Measurements from ENCODE around the gene MTUS2. TPM values are rescaled to one million over a fixed set of nuclear protein-coding genes. Genes with fewer than 3 reads are reported as not detected.
A peak's percentile ranks its signal among the peaks of the same experiment; 100 is the strongest.

The MTUS2 gene
- total and polyA plus RNA-seq, 9 of the 15 experiments (the other 6 are each of a cell fraction or from before 2014, with no cell fraction given), result 0.01 to 0.28 (median 0.06) TPM; not detected in 1

- Histone ChIP-seq H3K79me2 (ENCODE audit: control insufficient read depth, insufficient read depth, low read length) (no peaks in the 10 kb centered on the region), H3K4me1 (replicated peaks in 1 of 2; ENCODE audit: control insufficient read depth in 2 of 2, insufficient read depth in 2 of 2, low read length in 2 of 2) (no peaks in the 10 kb centered on the region), H3K9me1 (ENCODE audit: control insufficient read depth, insufficient read depth, low read length) (no peaks in the 10 kb centered on the region), H2AFZ (ENCODE audit: low read depth, low read length) (no peak overlapping the region), H4K20me1 (replicated peaks; ENCODE audit: control insufficient read depth, insufficient read depth, low read length) (no peaks in the 10 kb centered on the region), H3K27me3 (ENCODE audit: control insufficient read depth in 2 of 2, insufficient read depth in 2 of 2, low read length in 2 of 2) (no peaks in the 10 kb centered on the region), H3K9me3 (replicated peaks; ENCODE audit: control insufficient read depth, insufficient read depth, low read depth, low read length) (peaks cover 2% of the 10 kb centered on the region; the same call in 1 of the 2 replicates), H3K4me2 (ENCODE audit: insufficient read depth, low read length) (no peak overlapping the region), H3K9ac (ENCODE audit: insufficient read depth in 1 of 2, low read depth in 2 of 2, low read length in 2 of 2) (no peak overlapping the region), H3K4me3 (no peak overlapping the region), H3K27ac (ENCODE audit: extremely low read depth, low read depth, low read length) (no peak overlapping the region), H3K36me3 (ENCODE audit: control insufficient read depth, insufficient read depth, low read length) (no peaks in the 10 kb centered on the region)
- 4% methylated on average over 11 of the region's 11 CpGs for WGBS (ENCODE audit: insufficient coverage, low coverage, missing lambda C conversion rate)
- DNase-seq (ENCODE audit: extremely low read depth in 1 of 4, low spot score in 3 of 4) (peak; percentile 19 to 48 (median 20)), ATAC-seq (peak; percentile 82), FAIRE-seq (no peak)
- POLR2A ChIA-PET, result no interaction called here
- CTCF ChIA-PET (ENCODE audit: low intra/inter-chr PET ratio), result no interaction called here
- TF ChIP-seq CTCF (IDR thresholded peaks at IDR 0.05 in 2 of 3, conservative IDR thresholded peaks at IDR 0.05 in 1 of 3; ENCODE audit: insufficient read depth in 2 of 3, low read depth in 1 of 3, low read length in 3 of 3), result peak; percentile 46 to 67 (median 61)
- TF ChIP-seq RAD21 (CRISPR knock-in tag; conservative IDR thresholded peaks at IDR 0.05 in 1 of 2, IDR thresholded peaks at IDR 0.05 in 1 of 2), result peak in 1 of 2 experiments; percentile 65; a peak in 2 of 4 replicates
- peak; percentile 47 for TF ChIP-seq SMC3 (conservative IDR thresholded peaks at IDR 0.05; ENCODE audit: insufficient read depth, low read depth, low read length)
- 0 out of 2 replicates have a peak, but pooled peaks have one; percentile 23 for TF ChIP-seq CBX1 (IDR thresholded peaks at IDR 0.05; ENCODE audit: low read depth)
- peak; percentile 32; the same call in 1 of the 2 replicates for TF ChIP-seq CBX5 (IDR thresholded peaks at IDR 0.05; ENCODE audit: borderline replicate concordance, low read depth)
- no peak for TF ChIP-seq ZNF165 (CRISPR knock-in tag; IDR thresholded peaks at IDR 0.05; ENCODE audit: borderline replicate concordance)
- no peak for TF ChIP-seq NRF1 (conservative IDR thresholded peaks at IDR 0.05 in 1 of 2, IDR thresholded peaks at IDR 0.05 in 1 of 2)
- TF ChIP-seq TRIM28 (IDR thresholded peaks at IDR 0.05), result peak; percentile 76
- no TSS peak for BruUV-seq (replicated peaks)
- in situ Hi-C loops (cut with MboI), result loop anchor here (25.0 kb wide), 2 partner anchors 557 to 907 kb away; no protein-coding TSS in a partner anchor
- intact Hi-C loops (cut with micrococcal nuclease), result loop anchor here (10.0 kb wide), 1 partner anchor 559 kb away; no protein-coding TSS in a partner anchor
Observed at GRCh38 chr13:28805193-28805819, 14.8 kb upstream of the MTUS2 start.

All from K562 (cell line).